ENCODE results near the gene RBM23. TPM values are rescaled to one million over a fixed set of nuclear protein-coding genes. Genes with fewer than 3 reads are reported as not detected.
A peak's percentile ranks its signal among the peaks of the same experiment; 100 is the strongest.

Gene RBM23
- total and polyA plus RNA-seq, 4 donors = 27.7 to 104 (median 71.7) TPM

- Histone ChIP-seq H3K4me1 (ENCODE audit: control insufficient read depth in 5 of 5, insufficient read depth in 5 of 5, low read length in 5 of 5) (peaks cover 0 to 22% (median 11%) of the 10 kb centered on the region in 5 donors), H3K4me3 (no peak within 1 kb of the TSS), H3K27me3 (ENCODE audit: control insufficient read depth in 3 of 3, insufficient read depth in 3 of 3, low read length in 2 of 3) (no peaks in the 10 kb centered on the region), H3K36me3 (ENCODE audit: control insufficient read depth in 4 of 4, insufficient read depth in 4 of 4, low read length in 4 of 4) (peaks cover 0 to 12% (median under 1%) of the 10 kb centered on the region in 4 donors), H3K9ac (ENCODE audit: insufficient read depth in 1 of 2, low read length in 2 of 2) (peak within 1 kb of the TSS in 1 of 2 donors; percentile 11), H3K9me3 (ENCODE audit: control insufficient read depth in 4 of 4, insufficient read depth in 3 of 4, low read length in 3 of 4) (no peaks in the 10 kb centered on the region), H3K27ac (ENCODE audit: low read depth in 1 of 2, low read length in 1 of 2) (no peak within 1 kb of the TSS)
- no peak for ATAC-seq (ENCODE audit: insufficient read depth, low FRiP score)
- TF ChIP-seq CTCF (IDR thresholded peaks at IDR 0.05; ENCODE audit: control extremely low read depth, extremely low read depth) = no peak
- DNase-seq = peak; percentile 17 to 31 (median 23)
- WGBS, 2 donors = 40 to 64% methylated on average over 15 of the region's 15 CpGs
Observed at GRCh38 chr14:22883173-22883976, 35.6 kb downstream of the RBM23 start, which contains the start of gene REM2. TSS of gene REM2 (plus strand) at chr14:22883222. CDS start at chr14:22883288, 66 bp downstream.

- Histone ChIP-seq H3K9me3 (ENCODE audit: control insufficient read depth in 4 of 4, insufficient read depth in 3 of 4, low read length in 3 of 4) (no peaks in the 10 kb centered on the region), H3K27me3 (ENCODE audit: control insufficient read depth in 3 of 3, insufficient read depth in 3 of 3, low read length in 2 of 3) (no peaks in the 10 kb centered on the region), H3K4me1 (ENCODE audit: control insufficient read depth in 5 of 5, insufficient read depth in 5 of 5, low read length in 5 of 5) (peaks cover 0 to 21% (median 9%) of the 10 kb centered on the region in 5 donors), H3K4me3 (no peak overlapping the region), H3K36me3 (ENCODE audit: control insufficient read depth in 4 of 4, insufficient read depth in 4 of 4, low read length in 4 of 4) (peaks cover 0 to 19% (median 7%) of the 10 kb centered on the region in 4 donors), H3K9ac (ENCODE audit: insufficient read depth in 1 of 2, low read length in 2 of 2) (peak overlapping the region in 1 of 2 donors; percentile 11), H3K27ac (ENCODE audit: low read depth in 1 of 2, low read length in 1 of 2) (no peak overlapping the region)
- 24 to 44% methylated on average over 6 of the region's 6 CpGs for WGBS, 2 donors
- no peak for TF ChIP-seq CTCF (IDR thresholded peaks at IDR 0.05; ENCODE audit: control extremely low read depth, extremely low read depth)
- ATAC-seq (ENCODE audit: insufficient read depth, low FRiP score) (no peak), DNase-seq (peak; percentile 72 to 75 (median 73))
Observed at GRCh38 chr14:22882529-22883172, 36.3 kb downstream of the RBM23 start.

- ATAC-seq (ENCODE audit: insufficient read depth, low FRiP score) (no peak), DNase-seq (no peak)
- no peak for TF ChIP-seq CTCF (IDR thresholded peaks at IDR 0.05; ENCODE audit: control extremely low read depth, extremely low read depth)
- Histone ChIP-seq H3K4me1 (ENCODE audit: control insufficient read depth in 5 of 5, insufficient read depth in 5 of 5, low read length in 5 of 5) (peaks cover 0 to 16% (median 9%) of the 10 kb centered on the region in 5 donors), H3K27me3 (ENCODE audit: control insufficient read depth in 3 of 3, insufficient read depth in 3 of 3, low read length in 2 of 3) (no peaks in the 10 kb centered on the region), H3K36me3 (ENCODE audit: control insufficient read depth in 4 of 4, insufficient read depth in 4 of 4, low read length in 4 of 4) (peaks cover 3 to 25% (median 10%) of the 10 kb centered on the region in 4 donors), H3K27ac (ENCODE audit: low read depth in 1 of 2, low read length in 1 of 2) (no peak overlapping the region), H3K4me3 (no peak overlapping the region), H3K9ac (ENCODE audit: insufficient read depth in 1 of 2, low read length in 2 of 2) (no peak overlapping the region), H3K9me3 (ENCODE audit: control insufficient read depth in 4 of 4, insufficient read depth in 3 of 4, low read length in 3 of 4) (no peaks in the 10 kb centered on the region)
- 30 to 42% methylated on average over 7 of the region's 7 CpGs for WGBS, 2 donors
Observed at GRCh38 chr14:22882064-22882463, 36.9 kb downstream of the RBM23 start.
